A673 (cell line): ENCODE data around the gene ST8SIA5. TPM values are rescaled to one million over a fixed set of nuclear protein-coding genes. Genes with fewer than 3 reads are reported as not detected.

Experiments used
- BruUV-seq: library from RNA; stranded (reverse); fragments of 400-500 nt; replicated peaks from 2 replicates; lab custom pipeline; 2021; lab: Mats Ljungman, UMichigan
- CTCF ChIA-PET: fragments of 300-600 bp; sonication (Branson Sonifier 250); formaldehyde crosslinking; loops from one replicate; lab custom pipeline; 2022; ENCODE audit warnings: antibody characterized with exemption; lab: Charles Lee
- POLR2A ChIA-PET: fragments of 300-600 bp; sonication (Branson Sonifier 250); formaldehyde crosslinking; loops from one replicate; lab custom pipeline; 2022; ENCODE audit warnings: antibody characterized with exemption; ENCODE audit not compliant: low non-redundant PET; lab: Charles Lee
- DNase-seq: peaks from one replicate; pipeline ENCODE4 v3.0.0-alpha.2; 2015; ENCODE audit warnings: low spot score
- H3K27ac ChIP-seq: fragments of 200-600 bp; sonication (generic); 2 replicates; pipeline ENCODE4 v1.5.1; 2016; ENCODE audit warnings: mixed run types, low read depth, mild to moderate bottlenecking, mixed read lengths, antibody characterized with exemption, low read length; ENCODE audit not compliant: poor library complexity, severe bottlenecking
- H3K27me3 ChIP-seq: fragments of 200-600 bp; sonication (generic); replicated peaks from 2 replicates; pipeline ENCODE4 v1.6.1; 2017; ENCODE audit warnings: mixed run types, low read depth, mild to moderate bottlenecking, mixed read lengths, antibody characterized with exemption, low read length; ENCODE audit not compliant: insufficient read depth, poor library complexity
- H3K36me3 ChIP-seq: fragments of 200-600 bp; sonication (generic); 2 replicates; pipeline ENCODE4 v1.6.1; 2016; ENCODE audit warnings: mixed run types, mild to moderate bottlenecking, mixed read lengths, antibody characterized with exemption, low read length; ENCODE audit not compliant: insufficient read depth, poor library complexity, severe bottlenecking
- H3K4me1 ChIP-seq: fragments of 200-600 bp; sonication (generic); 2 replicates; pipeline ENCODE4 v1.6.1; 2017; ENCODE audit warnings: mixed run types, mild to moderate bottlenecking, mixed read lengths, antibody characterized with exemption, low read length; ENCODE audit not compliant: insufficient read depth, poor library complexity, severe bottlenecking
- H3K4me3 ChIP-seq: fragments of 200-600 bp; sonication (generic); 2 replicates; pipeline ENCODE4 v1.5.1; 2016; ENCODE audit warnings: low read depth, mixed run types, mild to moderate bottlenecking, mixed read lengths, low read length; ENCODE audit not compliant: poor library complexity, severe bottlenecking
- H3K9me3 ChIP-seq: fragments of 200-600 bp; sonication (generic); 2 replicates; pipeline ENCODE4 v1.6.1; 2016; ENCODE audit warnings: mixed run types, low read depth, mild to moderate bottlenecking, mixed read lengths, antibody characterized with exemption, low read length; ENCODE audit not compliant: poor library complexity, severe bottlenecking
- CTCF ChIP-seq: fragments of 300-800, 200-600 bp; sonication (generic); conservative IDR thresholded peaks from 2 replicates; pipeline ENCODE4 v1.5.1; 2017; ENCODE audit warnings: low read depth, mild to moderate bottlenecking, antibody characterized with exemption, low read length, moderate library complexity, mixed read lengths
- EZH2 ChIP-seq: fragments of 200-600 bp; sonication (generic); IDR thresholded peaks from 2 replicates; pipeline ENCODE4 v1.6.1; 2017; ENCODE audit warnings: borderline replicate concordance, low read depth, mild to moderate bottlenecking, mixed read lengths, antibody characterized with exemption, low read length; ENCODE audit not compliant: poor library complexity, severe bottlenecking
- intact Hi-C: fragments of 100-400 bp; cut with micrococcal nuclease; formaldehyde crosslinking; loops from one replicate; pipeline ENCODE4 v1.10.0; 2022; ENCODE audit not compliant: unreplicated experiment
- total RNA-seq: library from RNA; stranded (reverse); gene quantifications from 2 replicates; pipeline ENCODE4 v1.2.3, GENCODE V29; 2021

Gene ST8SIA5
- total RNA-seq, 1 experiment from 2014 or later = 17.9 TPM

GRCh38 chr18:46696702-46697101 is 60.2 kb downstream of the ST8SIA5 start:
- no peak for TF ChIP-seq CTCF
- TF ChIP-seq EZH2 = no peak
- H3K27me3 ChIP-seq = no peaks in the 10 kb centered on the region
- ChIA-PET CTCF (interaction anchor here (0.6 kb wide), 1 partner anchor 11 kb away, joined by 4 read pairs; no protein-coding TSS in a partner anchor), POLR2A (no interaction called here)
- intact Hi-C loops = no loop called here
- no TSS peak for BruUV-seq
- H3K27ac ChIP-seq = no peak overlapping the region
- H3K36me3 ChIP-seq = no peaks in the 10 kb centered on the region
- H3K4me3 ChIP-seq = no peak overlapping the region
- peaks cover 3% of the 10 kb centered on the region for H3K4me1 ChIP-seq
- H3K9me3 ChIP-seq = no peaks in the 10 kb centered on the region
- no peak for DNase-seq

- Histone ChIP-seq H3K27ac (no peak overlapping the region), H3K27me3 (no peaks in the 10 kb centered on the region), H3K36me3 (no peaks in the 10 kb centered on the region), H3K4me3 (no peak overlapping the region), H3K9me3 (no peaks in the 10 kb centered on the region), H3K4me1 (peaks cover 3% of the 10 kb centered on the region)
- intact Hi-C loops = no loop called here
- no TSS peak for BruUV-seq
- ChIA-PET CTCF (no interaction called here), POLR2A (no interaction called here)
- no peak for DNase-seq
- TF ChIP-seq EZH2 (no peak), CTCF (no peak)
Observed at GRCh38 chr18:46696268-46696667, 60.6 kb downstream of the ST8SIA5 start.

GRCh38 chr18:46693996-46694395 is 62.9 kb downstream of the ST8SIA5 start:
- TF ChIP-seq EZH2 (no peak), CTCF (no peak)
- intact Hi-C loops = no loop called here
- Histone ChIP-seq H3K27me3 (no peaks in the 10 kb centered on the region), H3K4me3 (no peak overlapping the region), H3K4me1 (no peaks in the 10 kb centered on the region), H3K36me3 (no peaks in the 10 kb centered on the region), H3K27ac (no peak overlapping the region), H3K9me3 (no peaks in the 10 kb centered on the region)
- no TSS peak for BruUV-seq
- DNase-seq = no peak
- ChIA-PET CTCF (no interaction called here), POLR2A (no interaction called here)
